Esophagus squamous epithelium (tissue), 4 donors: Measurements from ENCODE around the gene DTWD2.

ENCODE experiments used
- POLR2A ChIP-seq, 4 donors: fragments of 450-650 bp; IDR thresholded peaks; one replicate each; pipeline ENCODE4 v1.6.1; 2017; ENCODE audit warnings: antibody characterized with exemption in 4 of 4, mild to moderate bottlenecking in 4 of 4, moderate library complexity in 3 of 4
- TF ChIP-seq, protein P1 (sequence below), 6 experiments: fragments of 450-650 bp in 4 of 6; fragments of 200-600 bp in 2 of 6; sonication (generic) in 2 of 6; IDR thresholded peaks; one replicate each; pipeline ENCODE4 v1.5.1; 2016 to 2019; ENCODE audit warnings: antibody characterized with exemption in 6 of 6, mild to moderate bottlenecking in 4 of 6, moderate library complexity in 4 of 6

GRCh38 chr5:119010206-119010605, 21.9 kb upstream of the DTWD2 start:
- TF ChIP-seq, protein P1, sequence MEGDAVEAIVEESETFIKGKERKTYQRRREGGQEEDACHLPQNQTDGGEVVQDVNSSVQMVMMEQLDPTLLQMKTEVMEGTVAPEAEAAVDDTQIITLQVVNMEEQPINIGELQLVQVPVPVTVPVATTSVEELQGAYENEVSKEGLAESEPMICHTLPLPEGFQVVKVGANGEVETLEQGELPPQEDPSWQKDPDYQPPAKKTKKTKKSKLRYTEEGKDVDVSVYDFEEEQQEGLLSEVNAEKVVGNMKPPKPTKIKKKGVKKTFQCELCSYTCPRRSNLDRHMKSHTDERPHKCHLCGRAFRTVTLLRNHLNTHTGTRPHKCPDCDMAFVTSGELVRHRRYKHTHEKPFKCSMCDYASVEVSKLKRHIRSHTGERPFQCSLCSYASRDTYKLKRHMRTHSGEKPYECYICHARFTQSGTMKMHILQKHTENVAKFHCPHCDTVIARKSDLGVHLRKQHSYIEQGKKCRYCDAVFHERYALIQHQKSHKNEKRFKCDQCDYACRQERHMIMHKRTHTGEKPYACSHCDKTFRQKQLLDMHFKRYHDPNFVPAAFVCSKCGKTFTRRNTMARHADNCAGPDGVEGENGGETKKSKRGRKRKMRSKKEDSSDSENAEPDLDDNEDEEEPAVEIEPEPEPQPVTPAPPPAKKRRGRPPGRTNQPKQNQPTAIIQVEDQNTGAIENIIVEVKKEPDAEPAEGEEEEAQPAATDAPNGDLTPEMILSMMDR (IDR thresholded peaks at IDR 0.05): no peak
- no peak for TF ChIP-seq POLR2A (IDR thresholded peaks at IDR 0.05)
